Panc1 (cell line): Measurements from ENCODE around the gene SNAP23. TPM values are rescaled to one million over a fixed set of nuclear protein-coding genes. Genes with fewer than 3 reads are reported as not detected.

ENCODE experiments used
- ATAC-seq: fragments of 200-7000 bp; cut with Tn5 transposase; 2 replicates; pipeline ENCODE4 v1.9.1; 2020; ENCODE audit warnings: mild to moderate bottlenecking, moderate library complexity
- BruUV-seq: library from RNA; stranded (reverse); fragments of 400-500 nt; replicated peaks from 2 replicates; lab custom pipeline; 2021; lab: Mats Ljungman, UMichigan
- CTCF ChIA-PET: fragments of 300-600 bp; sonication (Branson Sonifier 250); formaldehyde crosslinking; loops from one replicate; lab custom pipeline; 2022; ENCODE audit warnings: antibody characterized with exemption; lab: Charles Lee
- POLR2A ChIA-PET: fragments of 300-600 bp; sonication (Branson Sonifier 250); formaldehyde crosslinking; loops from one replicate; lab custom pipeline; 2022; ENCODE audit warnings: antibody characterized with exemption; lab: Charles Lee
- DNase-seq: peaks from one replicate; pipeline ENCODE4 v3.0.0-alpha.2; 2010; ENCODE audit warnings: low read depth, low spot score
- H3K27ac ChIP-seq: 2 replicates; pipeline ENCODE4 v1.5.1; 2011; ENCODE audit warnings: mild to moderate bottlenecking, low read length, inconsistent platforms
- H3K27me3 ChIP-seq: fragments of 200-500 bp; sonication (Bioruptor generic); 2 replicates; pipeline ENCODE4 v1.6.0; 2014; ENCODE audit warnings: low read length, inconsistent platforms; ENCODE audit not compliant: control insufficient read depth, insufficient read depth
- H3K36me3 ChIP-seq: fragments of 200-500 bp; sonication (Bioruptor generic); 2 replicates; pipeline ENCODE4 v1.5.1; 2014; ENCODE audit warnings: inconsistent platforms, mild to moderate bottlenecking, low read length, moderate library complexity; ENCODE audit not compliant: control insufficient read depth, insufficient read depth
- H3K4me1 ChIP-seq: 2 replicates; pipeline ENCODE4 v1.5.1; 2011; ENCODE audit warnings: inconsistent platforms, mild to moderate bottlenecking, low read length, moderate library complexity; ENCODE audit not compliant: control insufficient read depth, insufficient read depth
- H3K4me3 ChIP-seq, 2 experiments: 2 replicates each; pipeline ENCODE4 v1.5.1; 2011 to 2012; ENCODE audit warnings: low read depth in 2 of 2, low read length in 2 of 2, mild to moderate bottlenecking in 2 of 2, inconsistent platforms in 1 of 2, moderate library complexity in 1 of 2
- H3K9me3 ChIP-seq: fragments of 200-500 bp; sonication (Bioruptor generic); 2 replicates; pipeline ENCODE4 v1.5.1; 2014; ENCODE audit warnings: low read depth, mild to moderate bottlenecking, inconsistent platforms, low read length, moderate library complexity; ENCODE audit not compliant: control insufficient read depth, insufficient read depth
- CTCF ChIP-seq: fragments of 450-650 bp; IDR thresholded peaks from 2 replicates; pipeline ENCODE4 v1.5.1; 2017; ENCODE audit warnings: mild to moderate bottlenecking
- POLR2AphosphoS5 ChIP-seq: IDR thresholded peaks from 2 replicates; pipeline ENCODE4 v1.6.1; 2012; ENCODE audit warnings: mild to moderate bottlenecking, low read depth, low read length, moderate library complexity
- REST ChIP-seq, 2 experiments: IDR thresholded peaks; 2 replicates each; pipeline ENCODE4 v1.6.1; 2011 to 2012; ENCODE audit warnings: low read depth in 2 of 2, control low read depth in 1 of 2, low read length in 1 of 2, mild to moderate bottlenecking in 1 of 2, moderate library complexity in 1 of 2; ENCODE audit not compliant: insufficient read depth in 1 of 2
- SIN3A ChIP-seq: IDR thresholded peaks from 2 replicates; pipeline ENCODE4 v1.6.1; 2012; ENCODE audit warnings: low read depth, mild to moderate bottlenecking, low read length, moderate library complexity, borderline replicate concordance; ENCODE audit not compliant: insufficient read depth
- TCF7L2 ChIP-seq: IDR thresholded peaks from 2 replicates; pipeline ENCODE4 v1.6.1; 2011; ENCODE audit warnings: mild to moderate bottlenecking, low read depth, low read length, inconsistent platforms
- in situ Hi-C: cut with HindIII; loops from 2 replicates; pipeline ENCODE4 v1.10.0; 2016; ENCODE audit warnings: low sequenced_read_pairs, low pct_unique_long_range_greater_than_20kb
- intact Hi-C: fragments of 100-400 bp; cut with micrococcal nuclease; formaldehyde crosslinking; loops from one replicate; pipeline ENCODE4 v1.10.0; 2022; ENCODE audit not compliant: unreplicated experiment
- total RNA-seq: library from RNA; stranded (reverse); gene quantifications from one replicate; pipeline ENCODE4 v1.2.1, GENCODE V29; 2021; ENCODE audit not compliant: unreplicated experiment

SNAP23 gene
- total RNA-seq, 1 experiment from 2014 or later: 48.9 TPM

- BruUV-seq: no TSS peak
- H3K27me3 ChIP-seq: no peaks in the 10 kb centered on the region
- no peak for DNase-seq
- no peak for TF ChIP-seq CTCF
- no peak for TF ChIP-seq TCF7L2
- no peak for TF ChIP-seq POLR2AphosphoS5
- no peak for TF ChIP-seq SIN3A
- no peak for TF ChIP-seq REST (IDR thresholded peaks at IDR 0.05; ENCODE audit: insufficient read depth in 1 of 2, low read depth in 2 of 2, low read length in 1 of 2)
- intact Hi-C loops: no loop called here
- H3K27ac ChIP-seq: no peak overlapping the region
- POLR2A ChIA-PET: no interaction called here
- no peaks in the 10 kb centered on the region for H3K4me1 ChIP-seq
- H3K9me3 ChIP-seq: no peaks in the 10 kb centered on the region
- H3K36me3 ChIP-seq: peaks cover 8% of the 10 kb centered on the region; the same call in 1 of the 2 replicates
- in situ Hi-C loops: no loop called here
- H3K4me3 ChIP-seq: no peak overlapping the region
- CTCF ChIA-PET: no interaction called here
- ATAC-seq: no peak
Observed at GRCh38 chr15:42528970-42529369, 33.5 kb downstream of the SNAP23 start.

GRCh38 chr15:42533246-42533645, 37.8 kb downstream of the SNAP23 start:
- CTCF ChIA-PET: no interaction called here
- in situ Hi-C loops: no loop called here
- ATAC-seq: no peak

More at GRCh38 chr15:42533246-42533645, 37.8 kb downstream of the SNAP23 start:
- peaks cover 5% of the 10 kb centered on the region; the same call in 1 of the 2 replicates for H3K36me3 ChIP-seq
- H3K4me3 ChIP-seq: no peak overlapping the region
- POLR2A ChIA-PET: no interaction called here
- no TSS peak for BruUV-seq
- TF ChIP-seq SIN3A: no peak
- no peak for TF ChIP-seq CTCF
- no peak for TF ChIP-seq POLR2AphosphoS5
- no peak for TF ChIP-seq REST (IDR thresholded peaks at IDR 0.05; ENCODE audit: insufficient read depth in 1 of 2, low read depth in 2 of 2, low read length in 1 of 2)
- TF ChIP-seq TCF7L2: no peak
- DNase-seq: no peak
- no peaks in the 10 kb centered on the region for H3K27me3 ChIP-seq
- H3K4me1 ChIP-seq: no peaks in the 10 kb centered on the region
- H3K9me3 ChIP-seq: no peaks in the 10 kb centered on the region
- intact Hi-C loops: no loop called here
- H3K27ac ChIP-seq: no peak overlapping the region
